HL-60 (cell line): ENCODE data around the gene IFNG-AS1.

Source experiments
- POLR2AphosphoS5 ChIP-seq: IDR thresholded peaks from 2 replicates; pipeline ENCODE4 v1.6.1; 2012; ENCODE audit warnings: low read depth
- TF ChIP-seq, protein P1 (sequence below): IDR thresholded peaks from one replicate; pipeline ENCODE4 v1.5.1; 2011; ENCODE audit warnings: low read length, control low read depth, inconsistent platforms; ENCODE audit not compliant: insufficient read depth
- TF ChIP-seq, protein P2 (sequence below): IDR thresholded peaks from 2 replicates; pipeline ENCODE4 v1.6.1; 2012; ENCODE audit warnings: low read depth; ENCODE audit not compliant: insufficient replicate concordance

DNA sequence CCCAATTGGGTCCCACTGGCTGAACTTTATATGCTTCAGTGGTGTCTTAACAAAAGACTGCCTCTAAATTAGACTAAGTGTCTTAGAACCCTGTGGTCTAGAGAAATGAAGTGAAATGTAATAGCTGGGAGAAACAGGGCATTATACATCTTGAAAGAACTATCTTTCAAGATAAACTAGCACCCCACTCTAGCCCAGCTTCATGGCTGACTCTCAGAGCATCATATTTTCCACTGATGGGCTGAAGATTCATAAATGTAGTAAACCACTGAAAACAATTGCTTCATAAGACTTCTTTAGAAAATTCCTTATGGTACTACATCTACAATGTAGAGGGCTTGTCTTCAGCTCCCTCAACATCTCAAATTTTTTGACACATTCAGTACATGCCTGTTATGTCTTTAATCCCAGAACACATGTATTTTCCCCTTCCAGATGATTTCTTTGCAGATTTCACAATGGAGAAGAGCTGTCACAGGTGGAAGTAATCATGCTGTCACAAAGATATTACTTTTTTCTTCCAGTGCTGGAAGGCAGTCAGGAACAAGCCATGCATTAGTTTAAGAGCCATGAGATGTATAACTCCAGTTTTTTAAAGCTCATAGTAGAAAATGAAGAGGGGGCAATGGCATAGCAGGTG lies 48.5 kb downstream of the IFNG-AS1 start:
- TF ChIP-seq, protein P1, sequence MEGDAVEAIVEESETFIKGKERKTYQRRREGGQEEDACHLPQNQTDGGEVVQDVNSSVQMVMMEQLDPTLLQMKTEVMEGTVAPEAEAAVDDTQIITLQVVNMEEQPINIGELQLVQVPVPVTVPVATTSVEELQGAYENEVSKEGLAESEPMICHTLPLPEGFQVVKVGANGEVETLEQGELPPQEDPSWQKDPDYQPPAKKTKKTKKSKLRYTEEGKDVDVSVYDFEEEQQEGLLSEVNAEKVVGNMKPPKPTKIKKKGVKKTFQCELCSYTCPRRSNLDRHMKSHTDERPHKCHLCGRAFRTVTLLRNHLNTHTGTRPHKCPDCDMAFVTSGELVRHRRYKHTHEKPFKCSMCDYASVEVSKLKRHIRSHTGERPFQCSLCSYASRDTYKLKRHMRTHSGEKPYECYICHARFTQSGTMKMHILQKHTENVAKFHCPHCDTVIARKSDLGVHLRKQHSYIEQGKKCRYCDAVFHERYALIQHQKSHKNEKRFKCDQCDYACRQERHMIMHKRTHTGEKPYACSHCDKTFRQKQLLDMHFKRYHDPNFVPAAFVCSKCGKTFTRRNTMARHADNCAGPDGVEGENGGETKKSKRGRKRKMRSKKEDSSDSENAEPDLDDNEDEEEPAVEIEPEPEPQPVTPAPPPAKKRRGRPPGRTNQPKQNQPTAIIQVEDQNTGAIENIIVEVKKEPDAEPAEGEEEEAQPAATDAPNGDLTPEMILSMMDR, result no peak
- TF ChIP-seq, protein P2, sequence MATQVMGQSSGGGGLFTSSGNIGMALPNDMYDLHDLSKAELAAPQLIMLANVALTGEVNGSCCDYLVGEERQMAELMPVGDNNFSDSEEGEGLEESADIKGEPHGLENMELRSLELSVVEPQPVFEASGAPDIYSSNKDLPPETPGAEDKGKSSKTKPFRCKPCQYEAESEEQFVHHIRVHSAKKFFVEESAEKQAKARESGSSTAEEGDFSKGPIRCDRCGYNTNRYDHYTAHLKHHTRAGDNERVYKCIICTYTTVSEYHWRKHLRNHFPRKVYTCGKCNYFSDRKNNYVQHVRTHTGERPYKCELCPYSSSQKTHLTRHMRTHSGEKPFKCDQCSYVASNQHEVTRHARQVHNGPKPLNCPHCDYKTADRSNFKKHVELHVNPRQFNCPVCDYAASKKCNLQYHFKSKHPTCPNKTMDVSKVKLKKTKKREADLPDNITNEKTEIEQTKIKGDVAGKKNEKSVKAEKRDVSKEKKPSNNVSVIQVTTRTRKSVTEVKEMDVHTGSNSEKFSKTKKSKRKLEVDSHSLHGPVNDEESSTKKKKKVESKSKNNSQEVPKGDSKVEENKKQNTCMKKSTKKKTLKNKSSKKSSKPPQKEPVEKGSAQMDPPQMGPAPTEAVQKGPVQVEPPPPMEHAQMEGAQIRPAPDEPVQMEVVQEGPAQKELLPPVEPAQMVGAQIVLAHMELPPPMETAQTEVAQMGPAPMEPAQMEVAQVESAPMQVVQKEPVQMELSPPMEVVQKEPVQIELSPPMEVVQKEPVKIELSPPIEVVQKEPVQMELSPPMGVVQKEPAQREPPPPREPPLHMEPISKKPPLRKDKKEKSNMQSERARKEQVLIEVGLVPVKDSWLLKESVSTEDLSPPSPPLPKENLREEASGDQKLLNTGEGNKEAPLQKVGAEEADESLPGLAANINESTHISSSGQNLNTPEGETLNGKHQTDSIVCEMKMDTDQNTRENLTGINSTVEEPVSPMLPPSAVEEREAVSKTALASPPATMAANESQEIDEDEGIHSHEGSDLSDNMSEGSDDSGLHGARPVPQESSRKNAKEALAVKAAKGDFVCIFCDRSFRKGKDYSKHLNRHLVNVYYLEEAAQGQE, result no peak
- no peak for TF ChIP-seq POLR2AphosphoS5
